IMR-90 (cell line): ENCODE measurements around the gene GABRR3. TPM values are rescaled to one million over a fixed set of nuclear protein-coding genes. Genes with fewer than 3 reads are reported as not detected.

ENCODE experiments used
- ATAC-seq: fragments of 200-7000 bp; cut with Tn5 transposase; 2 replicates; pipeline ENCODE4 v1.9.1; 2020; ENCODE audit warnings: low read depth, mild to moderate bottlenecking, moderate library complexity
- BruUV-seq: library from RNA; stranded (reverse); fragments of 400-500 nt; replicated peaks from 2 replicates; lab custom pipeline; 2021; lab: Mats Ljungman, UMichigan
- CTCF ChIA-PET: fragments of 300-600 bp; formaldehyde crosslinking; extraction: SDS; loops from one replicate; lab custom pipeline; 2021; ENCODE audit warnings: antibody characterized with exemption; lab: Yijun Ruan, JAX
- POLR2A ChIA-PET: fragments of 300-600 bp; sonication (Branson Sonifier 250); formaldehyde crosslinking; loops from one replicate; lab custom pipeline; 2022; ENCODE audit warnings: antibody characterized with exemption; ENCODE audit not compliant: unreplicated experiment; lab: Charles Lee
- DNase-seq: peaks from one replicate; pipeline ENCODE4 v3.0.0; 2013
- H2AFZ ChIP-seq: replicated peaks from 2 replicates; pipeline ENCODE3; 2013; ENCODE audit warnings: low read length, mild to moderate bottlenecking; ENCODE audit not compliant: poor library complexity
- H2AK5ac ChIP-seq: 2 replicates; pipeline ENCODE4 v1.6.1; 2013; ENCODE audit warnings: low read depth, low read length, inconsistent platforms
- H2AK9ac ChIP-seq: replicated peaks from 2 replicates; pipeline ENCODE3; 2013; ENCODE audit warnings: mild to moderate bottlenecking, low read depth, low read length, moderate library complexity; ENCODE audit not compliant: poor library complexity
- H2BK120ac ChIP-seq: 2 replicates; pipeline ENCODE4 v1.6.1; 2013; ENCODE audit warnings: low read depth, low read length, inconsistent platforms
- H2BK15ac ChIP-seq: 3 replicates; pipeline ENCODE4 v1.6.1; 2013; ENCODE audit warnings: low read depth, low read length, inconsistent platforms
- H2BK20ac ChIP-seq: 2 replicates; pipeline ENCODE4 v1.6.1; 2013; ENCODE audit warnings: low read depth, mild to moderate bottlenecking, inconsistent platforms, low read length, moderate library complexity
- H2BK5ac ChIP-seq: 2 replicates; pipeline ENCODE4 v1.6.1; 2013; ENCODE audit warnings: mild to moderate bottlenecking, low read depth, low read length, inconsistent platforms; ENCODE audit not compliant: poor library complexity, severe bottlenecking
- H3K14ac ChIP-seq: replicated peaks from 2 replicates; pipeline ENCODE4 v1.6.1; 2013; ENCODE audit warnings: low read depth, low read length, inconsistent platforms
- H3K18ac ChIP-seq: 2 replicates; pipeline ENCODE4 v1.6.1; 2013; ENCODE audit warnings: low read depth, low read length, control low read depth
- H3K23ac ChIP-seq: 2 replicates; pipeline ENCODE4 v1.6.1; 2013; ENCODE audit warnings: low read depth, low read length, inconsistent platforms
- H3K27ac ChIP-seq: 2 replicates; pipeline ENCODE4 v1.5.1; 2013; ENCODE audit warnings: mild to moderate bottlenecking, control low read depth, low read length; ENCODE audit not compliant: insufficient read depth
- H3K27me3 ChIP-seq: 2 replicates; pipeline ENCODE4 v1.6.1; 2013; ENCODE audit warnings: low read length; ENCODE audit not compliant: control insufficient read depth, insufficient read depth
- H3K36me3 ChIP-seq: 2 replicates; pipeline ENCODE4 v1.6.1; 2013; ENCODE audit warnings: low read length, mixed read lengths; ENCODE audit not compliant: control insufficient read depth, insufficient read depth
- H3K4ac ChIP-seq: 2 replicates; pipeline ENCODE4 v1.6.1; 2013; ENCODE audit warnings: low read depth, low read length, inconsistent platforms
- H3K4me1 ChIP-seq: 2 replicates; pipeline ENCODE4 v1.6.1; 2013; ENCODE audit warnings: low read length, mixed read lengths; ENCODE audit not compliant: control insufficient read depth, insufficient read depth
- H3K4me2 ChIP-seq: 2 replicates; pipeline ENCODE4 v1.6.1; 2013; ENCODE audit warnings: low read depth, mild to moderate bottlenecking, control low read depth, low read length, moderate library complexity
- H3K4me3 ChIP-seq: 2 replicates; pipeline ENCODE4 v1.5.1; 2013; ENCODE audit warnings: low read depth, mild to moderate bottlenecking, control low read depth, low read length, moderate library complexity; ENCODE audit not compliant: insufficient read depth
- H3K56ac ChIP-seq: 2 replicates; pipeline ENCODE4 v1.6.1; 2013; ENCODE audit warnings: low read length, inconsistent platforms; ENCODE audit not compliant: insufficient read depth; ENCODE audit errors: extremely low read depth
- H3K79me1 ChIP-seq, 2 experiments: 2 replicates each; pipeline ENCODE4 v1.6.1; 2013; ENCODE audit warnings: low read length in 2 of 2, inconsistent platforms in 1 of 2, low read depth in 1 of 2
- H3K9ac ChIP-seq: 2 replicates; pipeline ENCODE4 v1.6.1; 2013; ENCODE audit warnings: low read depth, low read length, control low read depth
- H3K9me1 ChIP-seq: 2 replicates; pipeline ENCODE4 v1.6.1; 2013; ENCODE audit warnings: low read length, inconsistent platforms; ENCODE audit not compliant: insufficient read depth
- H3K9me3 ChIP-seq: 2 replicates; pipeline ENCODE4 v1.6.1; 2013; ENCODE audit warnings: low read length; ENCODE audit not compliant: control insufficient read depth, insufficient read depth
- H4K20me1 ChIP-seq: 2 replicates; pipeline ENCODE4 v1.6.1; 2013; ENCODE audit warnings: low read length, inconsistent platforms; ENCODE audit not compliant: insufficient read depth
- H4K5ac ChIP-seq: 2 replicates; pipeline ENCODE4 v1.6.1; 2013; ENCODE audit warnings: mild to moderate bottlenecking, low read depth, low read length, control low read depth
- H4K8ac ChIP-seq, 2 experiments: 2 replicates each; pipeline ENCODE4 v1.6.1; 2013; ENCODE audit warnings: low read depth in 2 of 2, low read length in 2 of 2, control low read depth in 1 of 2, inconsistent platforms in 1 of 2
- H4K91ac ChIP-seq: 2 replicates; pipeline ENCODE4 v1.6.1; 2013; ENCODE audit warnings: low read depth, low read length, inconsistent platforms; ENCODE audit not compliant: insufficient read depth
- BHLHE40 ChIP-seq: fragments of 150-350 bp; IDR thresholded peaks from 2 replicates; pipeline ENCODE4 v1.6.1; 2016; ENCODE audit warnings: mild to moderate bottlenecking, low read depth, low read length
- CEBPB ChIP-seq: IDR thresholded peaks from 2 replicates; pipeline ENCODE4 v1.6.1; 2012; ENCODE audit warnings: low read depth, low read length, improper control_type of control experiment
- CHD1 ChIP-seq: IDR thresholded peaks from 2 replicates; pipeline ENCODE4 v1.6.1; 2012; ENCODE audit warnings: low read depth, low read length, improper control_type of control experiment
- CTCF ChIP-seq: conservative IDR thresholded peaks from 2 replicates; pipeline ENCODE4 v1.5.1; 2012; ENCODE audit warnings: mild to moderate bottlenecking, low read depth, low read length, improper control_type of control experiment
- ELK1 ChIP-seq: fragments of 150-350 bp; IDR thresholded peaks from 2 replicates; pipeline ENCODE4 v1.6.1; 2016; ENCODE audit warnings: low read depth, mild to moderate bottlenecking, low read length, moderate library complexity, borderline replicate concordance
- FOS ChIP-seq: fragments of 150-350 bp; IDR thresholded peaks from 2 replicates; pipeline ENCODE4 v1.6.1; 2016; ENCODE audit warnings: low read depth, low read length
- MAFK ChIP-seq: IDR thresholded peaks from 2 replicates; pipeline ENCODE4 v1.6.1; 2012; ENCODE audit warnings: low read depth, low read length, improper control_type of control experiment
- MAZ ChIP-seq: IDR thresholded peaks from 2 replicates; pipeline ENCODE4 v1.6.1; 2012; ENCODE audit warnings: low read depth, mild to moderate bottlenecking, low read length, improper control_type of control experiment, moderate library complexity, borderline replicate concordance
- MXI1 ChIP-seq: IDR thresholded peaks from 2 replicates; pipeline ENCODE4 v1.6.1; 2012; ENCODE audit warnings: low read depth, mild to moderate bottlenecking, low read length, moderate library complexity, borderline replicate concordance
- NFE2L2 ChIP-seq: fragments of 150-350 bp; IDR thresholded peaks from 2 replicates; pipeline ENCODE4 v1.6.1; 2016; ENCODE audit warnings: low read depth, mild to moderate bottlenecking, low read length
- POLR2A ChIP-seq: IDR thresholded peaks from 2 replicates; pipeline ENCODE4 v1.6.1; 2012; ENCODE audit warnings: mild to moderate bottlenecking, low read depth, low read length
- RAD21 ChIP-seq: IDR thresholded peaks from 2 replicates; pipeline ENCODE4 v1.6.1; 2012; ENCODE audit warnings: low read length, improper control_type of control experiment
- RCOR1 ChIP-seq: IDR thresholded peaks from 2 replicates; pipeline ENCODE4 v1.6.1; 2012; ENCODE audit warnings: mild to moderate bottlenecking, low read length, improper control_type of control experiment; ENCODE audit not compliant: insufficient replicate concordance
- RFX5 ChIP-seq: IDR thresholded peaks from 2 replicates; pipeline ENCODE4 v1.8.0; 2012; ENCODE audit warnings: low read depth, mild to moderate bottlenecking, low read length, moderate library complexity
- SMC3 ChIP-seq: fragments of 150-350 bp; IDR thresholded peaks from 2 replicates; pipeline ENCODE4 v1.6.1; 2016; ENCODE audit warnings: low read depth, mild to moderate bottlenecking, antibody characterized with exemption, low read length, moderate library complexity
- USF2 ChIP-seq: fragments of 150-350 bp; IDR thresholded peaks from 2 replicates; pipeline ENCODE4 v1.6.1; 2017; ENCODE audit warnings: mild to moderate bottlenecking, antibody characterized with exemption, low read length, low read depth
- WGBS, 2 experiments: methylation state at CpG; one replicate each; pipeline versions ENCODE4 v1.1.5 to v1.1.7; 2013; ENCODE audit warnings: missing lambda C conversion rate in 2 of 2; ENCODE audit not compliant: insufficient read length in 1 of 2; ENCODE audit errors: extremely low coverage in 2 of 2; 5-methylcytosine and 5-hydroxymethylcytosine counted together
- dilution Hi-C: fragments of 300-500 bp; cut with HindIII; formaldehyde crosslinking; loops from one replicate; pipeline ENCODE4 v1.14.3; 2018; ENCODE audit warnings: low sequenced_read_pairs; ENCODE audit not compliant: unreplicated experiment
- in situ Hi-C: fragments of 300-500 bp; cut with MboI; formaldehyde crosslinking; loops from 3 replicates; pipeline ENCODE4 v1.14.3; 2019; ENCODE audit warnings: low sequenced_read_pairs, inconsistent platforms, mixed read lengths
- intact Hi-C: fragments of 100-400 bp; cut with micrococcal nuclease; formaldehyde crosslinking; loops from 2 replicates; pipeline ENCODE4 v1.10.0; 2022
- polyA plus RNA-seq, 3 experiments: library from polyadenylated mRNA; depleted of rRNA; stranded (reverse); fragments of >200 nt; gene quantifications; 2 replicates each; pipeline ENCODE4 v1.2.3, GENCODE V29; 2012; ENCODE audit warnings: low replicate concordance in 1 of 3
- total RNA-seq: library from RNA; depleted of rRNA; stranded (reverse); fragments of >200 nt; gene quantifications from 2 replicates; pipeline ENCODE4 v1.2.3, GENCODE V29; 2012

The GABRR3 gene
- total and polyA plus RNA-seq, 2 of the 4 experiments (the other 2 are of a cell fraction): not detected

GRCh38 chr3:97942801-97943546 lies 92.1 kb downstream of the GABRR3 start:
- H3K27me3 ChIP-seq: no peaks in the 10 kb centered on the region
- intact Hi-C loops: no loop called here
- ATAC-seq: peak; percentile 53; the same call in 1 of the 2 replicates
- in situ Hi-C loops: no loop called here
- no peak overlapping the region for H4K5ac ChIP-seq
- dilution Hi-C loops: no loop called here
- H3K79me1 ChIP-seq: peaks cover 0 to 5% of the 10 kb centered on the region in 2 experiments; a peak in 1 of 4 replicates
- no peak for DNase-seq
- no peak overlapping the region for H2BK15ac ChIP-seq
- no peak overlapping the region for H3K9ac ChIP-seq
- H4K8ac ChIP-seq: no peak overlapping the region
- no peak overlapping the region for H3K23ac ChIP-seq
- no peaks in the 10 kb centered on the region for H3K9me3 ChIP-seq
- CTCF ChIA-PET: no interaction called here
- peaks cover 16% of the 10 kb centered on the region for H3K36me3 ChIP-seq
- H2AFZ ChIP-seq: no peak overlapping the region
- no peak overlapping the region for H4K91ac ChIP-seq
- H3K4me3 ChIP-seq: no peak overlapping the region
- no peak overlapping the region for H2BK120ac ChIP-seq
- no peak overlapping the region for H2BK20ac ChIP-seq
- no peak overlapping the region for H2AK9ac ChIP-seq
- no peak overlapping the region for H2AK5ac ChIP-seq
- H3K4me1 ChIP-seq: no peaks in the 10 kb centered on the region
- no peak overlapping the region for H2BK5ac ChIP-seq
- POLR2A ChIA-PET: no interaction called here
- H3K18ac ChIP-seq: no peak overlapping the region
- no peak overlapping the region for H3K4ac ChIP-seq
- BruUV-seq: no TSS peak
- WGBS, 2 experiments: no CpG with 5 or more reads among the region's 4 CpGs
- H3K27ac ChIP-seq: no peak overlapping the region
- peaks cover 3% of the 10 kb centered on the region for H3K9me1 ChIP-seq
- H3K56ac ChIP-seq: no peak overlapping the region
- no peaks in the 10 kb centered on the region for H4K20me1 ChIP-seq
- H3K14ac ChIP-seq: no peak overlapping the region
- TF ChIP-seq MXI1 (no peak), NFE2L2 (no peak), USF2 (no peak), MAFK (no peak), CEBPB (no peak), FOS (no peak), BHLHE40 (no peak), MAZ (no peak), CHD1 (no peak), SMC3 (no peak), ELK1 (no peak), RCOR1 (no peak), RAD21 (no peak), RFX5 (no peak), CTCF (no peak), POLR2A (no peak)
- no peak overlapping the region for H3K4me2 ChIP-seq
